Skeletal muscle satellite cell (primary cell): ENCODE results near the gene NTRK1.
A peak's percentile ranks its signal among the peaks of the same experiment; 100 is the strongest.

Experiments
- H3K27me3 ChIP-seq: 2 replicates; pipeline ENCODE4 v1.7.0; 2013; ENCODE audit warnings: low read length; ENCODE audit not compliant: control insufficient read depth, insufficient read depth
- H3K36me3 ChIP-seq: 2 replicates; pipeline ENCODE4 v1.7.0; 2013; ENCODE audit warnings: mild to moderate bottlenecking, control low read depth, low read length; ENCODE audit not compliant: insufficient read depth
- H3K4me1 ChIP-seq: 2 replicates; pipeline ENCODE4 v1.7.0; 2013; ENCODE audit warnings: low read length; ENCODE audit not compliant: control insufficient read depth, insufficient read depth
- H3K4me2 ChIP-seq: 2 replicates; pipeline ENCODE4 v1.7.0; 2013; ENCODE audit warnings: mild to moderate bottlenecking, low read length
- H3K4me3 ChIP-seq: 2 replicates; pipeline ENCODE4 v1.7.0; 2013; ENCODE audit warnings: low read length
- H3K9ac ChIP-seq: 2 replicates; pipeline ENCODE4 v1.7.0; 2013; ENCODE audit warnings: mild to moderate bottlenecking, low read depth, low read length, moderate library complexity
- H3K9me3 ChIP-seq: replicated peaks from 2 replicates; pipeline ENCODE4 v1.7.0; 2013; ENCODE audit warnings: mild to moderate bottlenecking, control low read depth, low read length

NTRK1 gene

GRCh38 chr1:156848461-156849150 is 12.1 kb upstream of the NTRK1 start:
- H3K9me3 ChIP-seq, result no peaks in the 10 kb centered on the region
- H3K4me2 ChIP-seq, result no peak overlapping the region
- H3K36me3 ChIP-seq, result no peaks in the 10 kb centered on the region
- H3K4me3 ChIP-seq, result no peak overlapping the region
- H3K9ac ChIP-seq, result no peak overlapping the region
- H3K4me1 ChIP-seq, result peaks cover 4% of the 10 kb centered on the region
- H3K27me3 ChIP-seq, result peaks cover 73% of the 10 kb centered on the region

- H3K4me1 ChIP-seq, result peaks cover 4% of the 10 kb centered on the region
- H3K9me3 ChIP-seq, result no peaks in the 10 kb centered on the region
- H3K36me3 ChIP-seq, result no peaks in the 10 kb centered on the region
- H3K9ac ChIP-seq, result no peak overlapping the region
- no peak overlapping the region for H3K4me2 ChIP-seq
- peaks cover 73% of the 10 kb centered on the region for H3K27me3 ChIP-seq
- H3K4me3 ChIP-seq, result no peak overlapping the region
Observed at GRCh38 chr1:156849151-156849496, 11.5 kb upstream of the NTRK1 start.

- no peak overlapping the region for H3K4me2 ChIP-seq
- H3K4me1 ChIP-seq, result peaks cover 4% of the 10 kb centered on the region
- no peak overlapping the region for H3K4me3 ChIP-seq
- no peaks in the 10 kb centered on the region for H3K9me3 ChIP-seq
- no peak overlapping the region for H3K9ac ChIP-seq
- H3K36me3 ChIP-seq, result no peaks in the 10 kb centered on the region
- H3K27me3 ChIP-seq, result peaks cover 64% of the 10 kb centered on the region
Observed at GRCh38 chr1:156851779-156852417, 8.8 kb upstream of the NTRK1 start.

GRCh38 chr1:156852418-156852874 is 8.2 kb upstream of the NTRK1 start:
- no peaks in the 10 kb centered on the region for H3K36me3 ChIP-seq
- no peak overlapping the region for H3K4me3 ChIP-seq
- no peak overlapping the region for H3K9ac ChIP-seq
- H3K4me2 ChIP-seq, result no peak overlapping the region
- peaks cover 64% of the 10 kb centered on the region for H3K27me3 ChIP-seq
- peaks cover 4% of the 10 kb centered on the region for H3K4me1 ChIP-seq
- H3K9me3 ChIP-seq, result no peaks in the 10 kb centered on the region

GRCh38 chr1:156853761-156854160 is 6.9 kb upstream of the NTRK1 start:
- Histone ChIP-seq H3K4me1 (peaks cover 4% of the 10 kb centered on the region), H3K4me3 (no peak overlapping the region), H3K9ac (no peak overlapping the region), H3K36me3 (no peaks in the 10 kb centered on the region), H3K27me3 (peaks cover 65% of the 10 kb centered on the region), H3K9me3 (no peaks in the 10 kb centered on the region), H3K4me2 (no peak overlapping the region)

- Histone ChIP-seq H3K36me3 (no peaks in the 10 kb centered on the region), H3K9ac (no peak overlapping the region), H3K9me3 (no peaks in the 10 kb centered on the region), H3K27me3 (peaks cover 71% of the 10 kb centered on the region), H3K4me1 (peaks cover 11% of the 10 kb centered on the region), H3K4me2 (no peak overlapping the region), H3K4me3 (no peak overlapping the region)
Observed at GRCh38 chr1:156854634-156855033, 6.0 kb upstream of the NTRK1 start.

GRCh38 chr1:156856282-156856785 is 4.3 kb upstream of the NTRK1 start:
- no peaks in the 10 kb centered on the region for H3K36me3 ChIP-seq
- H3K4me3 ChIP-seq, result no peak overlapping the region
- no peaks in the 10 kb centered on the region for H3K9me3 ChIP-seq
- H3K27me3 ChIP-seq, result peaks cover 82% of the 10 kb centered on the region
- H3K9ac ChIP-seq, result no peak overlapping the region
- no peak overlapping the region for H3K4me2 ChIP-seq
- H3K4me1 ChIP-seq, result peaks cover 20% of the 10 kb centered on the region

GRCh38 chr1:156857532-156857931 is 3.1 kb upstream of the NTRK1 start:
- no peak overlapping the region for H3K9ac ChIP-seq
- peaks cover 15% of the 10 kb centered on the region for H3K4me1 ChIP-seq
- H3K27me3 ChIP-seq, result peaks cover 84% of the 10 kb centered on the region
- H3K36me3 ChIP-seq, result no peaks in the 10 kb centered on the region
- no peaks in the 10 kb centered on the region for H3K9me3 ChIP-seq
- H3K4me2 ChIP-seq, result no peak overlapping the region
- no peak overlapping the region for H3K4me3 ChIP-seq

- Histone ChIP-seq H3K27me3 (peaks cover 86% of the 10 kb centered on the region), H3K9ac (no peak overlapping the region), H3K4me2 (peak overlapping the region; percentile 87), H3K36me3 (no peaks in the 10 kb centered on the region), H3K9me3 (no peaks in the 10 kb centered on the region), H3K4me1 (peaks cover 15% of the 10 kb centered on the region), H3K4me3 (peak overlapping the region; percentile 26)
Observed at GRCh38 chr1:156858555-156858956, 2.1 kb upstream of the NTRK1 start.

GRCh38 chr1:156858959-156859522 is 1.6 kb upstream of the NTRK1 start, which contains the start of gene INSRR:
Gene INSRR, minus strand, starts transcription at chr1:156859117. Its CDS starts 496 bp downstream, at chr1:156858621.
- Histone ChIP-seq H3K4me2 (peak within 1 kb of the TSS; percentile 87), H3K4me1 (peaks cover 15% of the 10 kb centered on the region), H3K4me3 (peak within 1 kb of the TSS; percentile 59), H3K36me3 (no peaks in the 10 kb centered on the region), H3K27me3 (peaks cover 86% of the 10 kb centered on the region), H3K9me3 (no peaks in the 10 kb centered on the region), H3K9ac (no peak within 1 kb of the TSS)

GRCh38 chr1:156859523-156860112 is 1.0 kb upstream of the NTRK1 start:
- Histone ChIP-seq H3K27me3 (peaks cover 86% of the 10 kb centered on the region), H3K36me3 (no peaks in the 10 kb centered on the region), H3K4me3 (peak overlapping the region; percentile 59), H3K4me1 (peaks cover 15% of the 10 kb centered on the region), H3K9me3 (no peaks in the 10 kb centered on the region), H3K9ac (no peak overlapping the region), H3K4me2 (peak overlapping the region; percentile 87)
